GM19099 (cell line): Measurements from ENCODE around the gene FARP1.

ENCODE experiments used
- POLR2A ChIP-seq: IDR thresholded peaks from 3 replicates; pipeline ENCODE4 v1.6.1; 2011; ENCODE audit warnings: low read depth; ENCODE audit not compliant: insufficient read length; ENCODE audit errors: extremely low read depth

The FARP1 gene

DNA sequence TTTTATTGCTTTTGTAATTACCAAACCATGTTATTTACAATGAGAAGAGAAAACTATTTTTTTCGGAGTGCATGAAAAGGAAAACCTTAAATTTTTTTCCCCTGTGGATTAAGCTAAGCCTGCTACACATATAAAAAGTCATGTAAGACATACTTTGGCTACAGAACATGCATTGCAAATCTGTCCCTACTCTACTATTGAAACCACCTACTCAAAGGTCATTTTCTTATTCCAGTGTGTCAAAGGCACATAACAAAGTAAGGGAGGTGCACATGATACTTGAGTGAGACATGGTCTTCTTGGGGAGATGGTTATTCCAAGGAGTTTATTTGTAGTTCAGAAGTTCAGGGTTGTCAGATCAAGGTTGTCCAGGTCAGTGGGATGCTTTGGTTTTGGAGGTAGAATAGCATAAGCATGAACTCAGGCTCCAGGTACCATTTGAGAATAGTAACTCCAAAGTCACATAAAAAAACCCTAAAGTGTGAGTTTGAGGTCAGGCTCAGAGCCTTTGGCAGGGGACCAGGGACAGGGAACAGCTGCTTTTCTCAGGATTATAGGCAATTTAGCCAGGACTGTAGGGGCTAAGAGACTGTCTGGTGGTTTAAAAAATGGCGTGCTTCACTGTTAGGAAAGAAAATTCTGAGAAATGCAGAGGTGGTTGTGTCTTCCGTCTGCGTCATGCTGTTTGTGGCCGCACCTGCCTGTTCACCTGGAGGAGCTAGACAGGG is 15.4 kb downstream of the FARP1 start:
- TF ChIP-seq POLR2A = no peak

DNA sequence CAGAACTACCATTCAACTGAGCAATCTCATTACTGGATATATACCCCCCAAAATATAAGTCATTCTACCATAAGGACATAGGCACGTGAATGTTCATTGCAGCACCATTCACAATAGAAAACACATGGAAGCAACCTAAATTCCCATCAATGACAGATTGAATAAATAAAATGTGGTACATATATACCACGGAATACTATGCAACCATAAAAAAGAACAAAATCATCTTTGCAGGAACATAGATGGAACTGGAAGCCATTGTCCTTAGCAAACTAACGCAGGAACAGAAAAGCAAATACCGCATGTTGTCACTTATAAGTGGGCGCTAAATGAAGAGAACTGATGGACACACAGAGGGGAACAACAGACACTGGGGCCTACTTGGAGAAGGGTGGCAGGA is 20.0 kb downstream of the FARP1 start:
- TF ChIP-seq POLR2A = no peak

DNA sequence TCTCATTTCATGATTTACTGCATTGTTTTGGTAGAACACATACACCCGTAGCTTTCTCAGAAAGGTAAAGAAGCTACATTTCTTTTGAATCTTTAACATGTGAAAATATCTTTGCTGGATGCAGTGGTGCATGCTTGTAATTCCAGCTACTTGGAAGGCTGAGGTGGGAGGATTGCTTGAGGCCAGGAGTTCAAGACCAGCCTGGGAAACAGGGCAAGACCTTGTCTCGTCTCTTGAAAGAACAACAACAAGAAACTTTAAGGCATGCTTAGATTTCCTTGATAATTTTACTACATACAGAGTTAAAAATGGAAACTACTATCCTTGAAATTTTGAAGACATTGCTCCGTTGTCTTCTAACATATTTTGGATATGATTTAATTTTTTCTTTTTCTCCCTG is 26.4 kb downstream of the FARP1 start:
- no peak for TF ChIP-seq POLR2A

DNA sequence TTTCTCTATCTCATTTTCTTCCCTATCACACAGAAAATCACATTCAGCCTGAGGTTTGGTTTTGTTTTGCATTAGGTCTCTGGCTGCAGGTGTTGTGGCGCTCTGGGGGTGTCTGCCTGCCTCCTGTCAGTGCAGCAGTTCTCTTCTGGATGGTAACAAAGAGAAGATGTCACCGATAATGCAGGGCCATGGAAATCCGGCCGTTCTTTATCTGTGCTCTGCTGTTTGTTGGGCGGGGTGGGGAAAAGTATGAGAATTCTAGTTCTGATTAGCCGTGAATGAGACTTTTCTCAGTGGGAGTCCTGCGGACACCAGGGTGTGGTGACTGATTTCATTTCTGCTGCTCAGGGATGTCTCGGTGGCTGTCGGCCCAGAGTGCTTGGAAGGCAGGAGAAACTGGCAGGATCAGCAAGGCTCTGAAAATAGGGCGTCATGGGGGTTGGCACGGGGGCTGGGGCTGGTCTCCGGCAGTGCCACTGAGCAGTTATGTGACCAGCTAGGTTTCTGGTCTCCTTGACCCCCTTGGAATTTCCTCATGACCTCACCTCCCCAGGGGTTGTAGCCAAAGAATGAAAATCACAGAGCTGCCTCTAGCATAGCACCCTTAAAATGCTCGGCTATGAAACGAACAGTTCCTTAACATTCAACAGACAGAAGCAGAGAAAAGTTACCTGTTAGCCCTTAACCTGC is 29.2 kb downstream of the FARP1 start:
- TF ChIP-seq POLR2A = no peak

DNA sequence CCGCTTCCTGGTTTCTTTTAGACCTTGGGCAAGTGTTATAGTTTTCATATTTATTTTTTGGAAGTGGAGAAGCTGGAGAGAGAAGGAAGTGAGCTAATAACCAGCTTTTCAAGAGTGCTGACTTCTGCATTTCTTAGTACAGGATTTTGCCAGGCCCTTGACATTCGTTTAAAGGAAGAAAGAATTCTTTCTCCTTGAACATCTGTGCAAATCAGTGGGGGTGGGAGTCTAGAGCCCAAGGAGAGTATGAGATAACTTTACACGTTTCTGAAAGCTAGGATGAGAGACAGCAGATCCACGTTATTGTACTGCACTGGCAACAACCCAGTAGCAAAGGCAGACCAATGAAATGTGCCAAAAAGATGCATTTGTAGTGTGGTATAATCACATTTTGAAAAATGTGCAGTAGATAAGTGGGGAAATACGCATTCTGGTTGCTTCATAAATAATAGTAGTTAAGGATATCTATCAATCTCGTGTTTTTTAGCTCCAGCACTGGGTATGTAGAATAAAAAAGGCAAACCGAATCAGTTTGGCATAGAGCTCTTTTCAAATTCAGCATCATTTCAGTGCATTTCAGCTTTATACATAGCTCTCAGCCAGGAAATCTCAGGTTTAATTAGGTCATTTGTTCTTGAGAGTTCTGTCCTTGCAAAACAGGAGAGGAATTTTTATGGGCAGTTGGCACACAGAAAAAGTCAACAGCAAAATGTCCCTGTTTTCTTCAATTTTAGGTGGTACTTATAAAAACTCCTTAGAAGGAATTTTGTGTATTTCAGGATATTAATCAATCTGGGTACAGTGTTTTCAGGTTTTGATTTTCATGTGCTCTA is 29.9 kb downstream of the FARP1 start:
- TF ChIP-seq POLR2A = no peak

DNA sequence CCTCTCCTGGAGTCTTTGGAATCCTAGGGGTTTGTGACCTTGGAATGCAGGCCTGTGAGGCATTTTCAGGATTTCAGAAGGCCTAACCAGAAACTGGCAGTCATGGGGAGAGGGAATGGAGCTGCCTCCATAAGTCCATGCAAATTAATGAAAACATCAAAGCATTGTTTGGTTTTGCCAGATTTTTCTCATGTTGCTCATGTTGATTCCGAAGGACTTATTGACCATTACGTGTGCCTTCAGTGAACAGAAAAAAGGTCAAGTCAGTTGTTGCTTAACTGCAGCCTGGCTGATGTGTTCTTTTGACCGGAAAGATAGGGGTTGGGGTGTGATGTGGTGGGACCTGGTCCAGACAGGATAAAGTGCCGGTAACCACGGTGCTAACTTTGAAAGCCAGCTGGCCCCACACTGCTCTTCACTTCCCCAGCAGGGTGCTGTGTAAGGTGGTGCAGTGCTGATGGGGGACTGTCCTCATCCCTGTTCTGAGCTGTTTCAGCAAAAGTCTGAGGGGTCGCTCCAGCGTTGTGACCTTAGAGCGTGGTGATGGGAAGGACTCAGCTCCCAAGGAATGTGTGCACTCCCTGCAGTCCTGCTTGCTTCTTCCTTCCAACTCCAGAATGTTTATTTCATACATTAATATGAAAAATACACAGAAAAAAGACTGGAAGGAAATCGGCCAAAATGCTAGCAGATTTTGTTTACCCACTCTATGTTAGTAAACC is 30.7 kb downstream of the FARP1 start:
- TF ChIP-seq POLR2A = no peak

DNA sequence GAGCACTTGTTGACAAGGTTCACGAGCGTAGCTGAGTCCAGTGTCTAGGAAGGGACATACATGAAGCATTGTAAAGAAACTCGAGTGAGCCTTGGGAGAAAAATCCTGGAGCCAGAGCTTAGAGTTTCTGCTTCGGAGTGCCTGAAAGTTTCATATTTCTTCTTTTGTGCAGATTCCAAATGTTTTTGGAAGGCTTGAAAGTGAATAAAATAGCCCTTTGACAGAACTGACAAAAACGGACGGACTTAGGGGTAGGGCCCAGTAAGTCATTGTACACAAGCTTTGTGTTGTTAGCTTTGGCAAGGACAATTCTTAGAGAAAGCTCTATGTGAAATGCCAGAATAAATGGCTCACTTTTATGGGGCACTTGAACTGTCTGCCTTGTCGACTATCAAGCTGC is 31.4 kb downstream of the FARP1 start:
- TF ChIP-seq POLR2A = no peak

DNA sequence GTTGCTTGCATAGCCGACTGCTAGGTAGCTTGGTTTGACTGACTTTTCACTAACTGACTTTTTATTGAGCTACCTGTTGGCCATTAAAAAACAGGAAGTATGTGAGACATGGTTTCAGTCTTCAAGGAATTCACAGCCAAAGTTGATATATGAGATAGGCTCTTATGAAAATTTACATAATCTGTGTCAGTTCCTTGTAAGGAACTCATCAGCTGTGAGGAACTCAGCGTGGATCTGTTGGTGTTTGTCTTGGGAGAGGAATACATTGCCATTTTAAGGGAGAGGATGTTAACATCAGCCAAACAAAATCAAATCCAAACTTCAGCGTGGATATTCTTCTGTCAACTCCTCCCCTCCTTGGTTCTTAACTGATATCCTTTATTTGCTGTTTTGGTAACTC is 32.1 kb downstream of the FARP1 start:
- no peak for TF ChIP-seq POLR2A

DNA sequence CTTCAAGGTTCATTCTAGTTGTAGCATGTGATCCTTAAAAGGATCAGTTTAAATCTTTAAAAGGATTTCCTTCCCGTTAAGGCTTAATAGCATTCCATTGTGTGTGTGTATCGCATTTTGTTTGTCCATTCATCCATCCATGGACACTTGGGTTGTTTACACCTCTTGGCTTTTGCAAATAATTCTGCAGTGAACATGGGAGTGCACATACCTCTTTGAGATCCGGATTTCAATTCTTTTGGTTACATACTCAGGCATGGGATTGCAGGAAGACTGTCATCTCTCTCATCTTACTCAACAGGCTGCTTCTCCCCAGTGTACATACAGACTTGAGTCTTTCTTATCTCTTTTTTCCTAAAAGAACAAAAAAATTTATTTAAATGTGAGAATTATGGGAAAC is 32.9 kb downstream of the FARP1 start:
- TF ChIP-seq POLR2A = no peak

DNA sequence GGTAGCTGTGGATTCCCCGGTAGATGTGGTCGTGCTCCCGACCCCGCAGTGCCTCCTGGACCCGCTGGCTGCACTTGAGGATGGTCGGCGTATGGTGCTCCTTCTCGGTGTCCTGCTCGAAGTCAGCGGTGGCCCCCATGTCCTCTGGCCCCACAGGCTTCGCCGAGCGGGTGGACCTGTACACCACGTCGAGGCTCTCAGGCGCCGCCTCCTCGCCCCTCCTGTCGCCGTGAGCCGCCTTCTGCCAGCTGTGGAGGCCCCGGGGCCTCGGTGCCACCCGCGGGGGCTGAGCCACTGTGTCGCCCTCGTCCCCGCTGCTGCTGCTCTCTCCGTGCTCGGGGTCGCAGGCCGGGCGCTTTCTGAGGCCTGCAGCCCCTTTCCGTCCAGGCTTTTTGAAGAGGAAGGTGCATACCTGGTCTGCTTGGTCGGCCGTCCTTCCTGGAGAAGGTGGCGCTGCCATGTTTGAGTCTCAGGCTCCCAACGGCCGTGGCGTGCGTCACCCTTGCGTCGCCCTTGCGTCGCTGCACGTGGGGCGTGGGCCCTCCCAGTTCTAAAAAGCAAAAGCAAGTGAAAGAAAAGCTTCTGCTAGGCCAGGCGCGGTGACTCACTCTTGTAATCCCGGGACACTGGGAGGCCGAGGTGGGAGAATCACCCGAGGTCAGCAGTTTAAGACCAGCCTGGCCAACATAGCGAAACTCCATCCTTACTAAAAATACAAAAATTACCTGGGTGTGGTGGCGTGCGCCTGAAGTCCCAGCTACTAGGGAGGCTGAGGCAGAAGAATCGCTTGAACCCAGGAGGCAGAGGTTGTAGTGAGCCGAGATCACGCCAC is 34.1 kb downstream of the FARP1 start, which contains the start of gene RNF113B:
Gene RNF113B (minus strand): TSS at position 493 of the 832 bp plus-strand sequence. CDS start 33 bp downstream, at position 460.
- TF ChIP-seq POLR2A = no peak

DNA sequence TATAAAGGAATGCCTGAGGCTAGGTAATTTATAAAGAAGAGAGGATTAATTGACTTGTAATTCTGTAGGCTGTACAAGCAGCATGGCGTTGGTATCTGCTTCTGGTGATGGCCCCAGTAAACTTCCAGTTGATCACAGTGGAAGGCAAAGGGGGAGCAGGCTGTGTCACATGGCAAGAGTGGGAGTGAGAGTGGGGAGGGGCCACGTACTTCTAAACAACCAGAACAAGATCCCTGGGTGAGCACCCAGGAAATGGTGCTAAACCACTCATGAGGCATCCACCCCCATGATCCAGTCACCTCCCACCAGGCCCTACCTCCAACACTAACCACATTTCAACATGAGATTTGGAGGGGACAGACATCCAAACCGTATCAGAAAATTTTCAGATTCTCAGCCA is 37.2 kb downstream of the FARP1 start:
- TF ChIP-seq POLR2A = no peak

DNA sequence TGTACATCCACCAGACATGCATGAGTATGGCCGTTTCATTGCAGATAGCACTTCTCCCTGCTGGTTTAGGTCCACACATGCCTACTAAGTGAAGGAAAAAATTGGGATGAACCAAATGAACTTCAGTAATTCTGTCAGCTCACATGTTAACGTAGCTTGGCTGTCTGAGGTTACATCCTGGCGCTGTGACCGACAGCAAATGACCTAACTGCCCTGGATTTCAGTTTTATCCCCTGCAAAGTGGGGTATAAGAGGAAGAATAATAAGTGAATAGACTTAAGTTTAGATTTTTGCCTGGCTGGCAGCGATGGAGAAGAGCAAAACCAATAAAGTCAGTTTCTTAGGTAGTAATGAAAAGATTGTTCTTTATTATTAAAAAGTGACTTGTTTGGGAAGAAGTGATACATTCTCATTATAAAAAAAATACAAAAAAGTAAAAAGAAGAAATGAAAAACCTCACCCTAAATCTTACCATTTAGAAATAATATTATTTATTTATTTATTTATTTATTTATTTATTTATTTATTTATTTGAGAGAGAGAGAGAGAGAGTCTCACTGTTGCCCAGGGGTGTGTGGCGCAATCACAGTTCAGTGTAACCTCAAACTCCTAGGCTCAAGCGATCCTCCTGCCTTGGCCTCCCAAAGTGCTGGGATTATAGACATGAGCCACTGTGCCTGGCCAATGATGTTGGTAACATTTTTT is 38.4 kb downstream of the FARP1 start:
- no peak for TF ChIP-seq POLR2A

DNA sequence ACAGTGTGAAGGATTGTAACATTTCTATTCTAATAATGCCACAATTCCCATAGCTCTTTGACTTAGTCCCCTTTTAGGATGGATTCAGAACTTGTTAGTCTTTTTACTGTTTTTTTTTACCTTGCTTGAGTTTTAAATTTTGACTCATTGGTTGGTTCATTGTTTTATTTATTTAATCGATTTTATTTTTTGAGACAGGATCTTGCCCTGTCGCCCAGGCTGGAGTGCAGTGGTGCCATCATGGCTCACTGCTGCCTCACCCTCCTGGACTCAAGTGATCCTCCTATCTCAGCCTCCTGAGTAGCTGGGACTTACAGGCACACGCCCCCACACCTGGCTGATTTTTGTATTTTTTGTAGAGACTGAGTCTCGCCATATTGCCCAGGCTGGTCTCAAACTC is 39.3 kb downstream of the FARP1 start:
- TF ChIP-seq POLR2A = no peak

DNA sequence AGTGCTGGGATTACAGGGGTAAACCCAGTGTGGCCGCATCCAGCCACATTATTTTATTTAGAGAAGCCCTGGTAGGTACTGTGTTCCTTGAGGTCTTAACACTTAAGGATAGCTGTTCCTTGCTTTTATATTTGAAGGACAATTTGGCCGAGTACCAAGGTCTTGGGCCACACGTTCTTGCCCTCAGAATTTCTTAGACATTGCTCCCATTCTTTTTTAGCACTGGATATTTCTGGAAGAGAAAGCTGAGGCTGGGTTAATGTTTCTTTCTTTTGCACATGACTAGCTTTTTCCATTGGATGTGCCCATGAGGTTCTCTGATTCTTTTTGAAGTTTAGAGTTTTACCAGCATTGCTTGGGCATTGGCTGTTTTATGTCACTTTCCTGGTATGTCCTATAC is 39.7 kb downstream of the FARP1 start:
- TF ChIP-seq POLR2A = no peak

DNA sequence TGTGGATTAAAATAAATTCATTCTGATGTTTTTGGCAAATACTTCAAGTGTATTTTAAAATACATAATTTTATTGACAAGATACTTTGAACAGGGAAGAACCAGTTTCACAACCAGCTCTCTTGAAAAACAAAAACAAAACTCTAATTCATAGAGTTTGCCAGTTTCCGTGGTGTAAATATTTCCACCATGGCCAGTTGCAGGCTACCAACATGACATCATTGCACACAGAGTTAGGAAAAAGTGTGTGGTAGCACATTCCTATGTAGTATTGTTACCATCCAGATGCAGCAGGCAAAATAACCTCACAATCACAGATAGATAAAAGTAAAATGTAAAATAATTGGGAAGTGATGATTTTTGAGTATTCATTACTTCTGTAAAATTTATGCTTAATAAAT is 41.9 kb downstream of the FARP1 start:
- TF ChIP-seq POLR2A = no peak
